Measurements from ENCODE around the gene PHYKPL.

Gene PHYKPL

DNA sequence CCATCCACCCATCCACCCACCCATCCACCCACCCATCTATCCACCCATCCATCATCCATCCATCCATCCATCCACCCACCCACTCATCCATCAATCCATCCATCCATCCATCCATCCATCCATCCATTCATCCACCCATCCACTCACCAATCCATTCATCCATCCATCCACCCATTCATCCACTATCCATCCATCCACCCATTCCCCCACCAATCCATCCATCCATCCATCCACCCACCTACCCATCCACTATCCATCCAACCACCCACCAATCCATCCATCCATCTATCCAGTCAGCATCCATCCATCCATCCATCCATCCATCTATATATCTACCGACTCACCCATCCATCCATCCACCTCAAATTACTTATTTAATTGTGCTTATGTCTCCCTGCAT lies 36.9 kb upstream of the PHYKPL start:
- H3K27me3 Mint-ChIP-seq (ENCODE audit: low read depth): no peaks in the 10 kb centered on the region
- TF ChIP-seq, protein P1, sequence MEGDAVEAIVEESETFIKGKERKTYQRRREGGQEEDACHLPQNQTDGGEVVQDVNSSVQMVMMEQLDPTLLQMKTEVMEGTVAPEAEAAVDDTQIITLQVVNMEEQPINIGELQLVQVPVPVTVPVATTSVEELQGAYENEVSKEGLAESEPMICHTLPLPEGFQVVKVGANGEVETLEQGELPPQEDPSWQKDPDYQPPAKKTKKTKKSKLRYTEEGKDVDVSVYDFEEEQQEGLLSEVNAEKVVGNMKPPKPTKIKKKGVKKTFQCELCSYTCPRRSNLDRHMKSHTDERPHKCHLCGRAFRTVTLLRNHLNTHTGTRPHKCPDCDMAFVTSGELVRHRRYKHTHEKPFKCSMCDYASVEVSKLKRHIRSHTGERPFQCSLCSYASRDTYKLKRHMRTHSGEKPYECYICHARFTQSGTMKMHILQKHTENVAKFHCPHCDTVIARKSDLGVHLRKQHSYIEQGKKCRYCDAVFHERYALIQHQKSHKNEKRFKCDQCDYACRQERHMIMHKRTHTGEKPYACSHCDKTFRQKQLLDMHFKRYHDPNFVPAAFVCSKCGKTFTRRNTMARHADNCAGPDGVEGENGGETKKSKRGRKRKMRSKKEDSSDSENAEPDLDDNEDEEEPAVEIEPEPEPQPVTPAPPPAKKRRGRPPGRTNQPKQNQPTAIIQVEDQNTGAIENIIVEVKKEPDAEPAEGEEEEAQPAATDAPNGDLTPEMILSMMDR (IDR thresholded peaks at IDR 0.05; ENCODE audit: unreplicated experiment in 3 of 3): no peak
- H3K4me1 Mint-ChIP-seq: peaks cover 4% of the 10 kb centered on the region
- no peak overlapping the region for H3K4me3 Mint-ChIP-seq
- H3K9me3 Mint-ChIP-seq: no peaks in the 10 kb centered on the region
- H3K27ac Mint-ChIP-seq: no peak overlapping the region
- H3K36me3 Mint-ChIP-seq (ENCODE audit: low read depth): no peaks in the 10 kb centered on the region

- H3K27me3 Mint-ChIP-seq (ENCODE audit: low read depth): no peaks in the 10 kb centered on the region
- H3K36me3 Mint-ChIP-seq (ENCODE audit: low read depth): no peaks in the 10 kb centered on the region
- H3K27ac Mint-ChIP-seq: no peak overlapping the region
- no peak overlapping the region for H3K4me3 Mint-ChIP-seq
- TF ChIP-seq, protein P1 (IDR thresholded peaks at IDR 0.05; ENCODE audit: unreplicated experiment in 3 of 3): no peak
- no peaks in the 10 kb centered on the region for H3K4me1 Mint-ChIP-seq
- no peaks in the 10 kb centered on the region for H3K9me3 Mint-ChIP-seq
These were observed 35.3 kb upstream of the PHYKPL start for GRCh38 chr5:178267876-178268275.

DNA sequence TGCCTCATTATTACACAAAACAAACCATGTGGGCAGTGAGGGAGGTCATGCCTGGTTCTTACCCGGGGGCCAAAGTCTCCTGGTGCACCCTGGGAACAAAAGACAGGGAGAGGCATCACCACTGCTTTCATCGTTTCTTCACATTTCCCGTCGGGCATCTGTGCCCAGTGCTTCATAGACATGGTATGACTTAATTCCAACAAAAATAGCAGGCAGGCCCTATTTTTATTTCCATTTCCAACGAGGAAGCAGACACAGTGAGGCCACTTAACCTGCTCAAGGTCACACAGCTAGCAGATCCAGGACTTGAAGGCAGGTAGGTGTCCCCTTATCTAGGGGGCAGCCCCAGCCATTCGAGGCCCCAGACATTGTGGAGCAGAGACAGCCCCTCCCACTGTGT lies 34.6 kb upstream of the PHYKPL start:
- no peaks in the 10 kb centered on the region for H3K36me3 Mint-ChIP-seq (ENCODE audit: low read depth)
- H3K27ac Mint-ChIP-seq: no peak overlapping the region
- no peaks in the 10 kb centered on the region for H3K27me3 Mint-ChIP-seq (ENCODE audit: low read depth)
- H3K4me1 Mint-ChIP-seq: no peaks in the 10 kb centered on the region
- H3K9me3 Mint-ChIP-seq: no peaks in the 10 kb centered on the region
- TF ChIP-seq, protein P1 (IDR thresholded peaks at IDR 0.05; ENCODE audit: unreplicated experiment in 3 of 3): no peak
- H3K4me3 Mint-ChIP-seq: no peak overlapping the region

GRCh38 chr5:178266581-178266980 lies 34.0 kb upstream of the PHYKPL start:
- H3K4me1 Mint-ChIP-seq: no peaks in the 10 kb centered on the region
- no peak overlapping the region for H3K27ac Mint-ChIP-seq
- H3K4me3 Mint-ChIP-seq: no peak overlapping the region
- no peaks in the 10 kb centered on the region for H3K9me3 Mint-ChIP-seq
- H3K36me3 Mint-ChIP-seq (ENCODE audit: low read depth): no peaks in the 10 kb centered on the region
- TF ChIP-seq, protein P1 (IDR thresholded peaks at IDR 0.05; ENCODE audit: unreplicated experiment in 3 of 3): no peak
- no peaks in the 10 kb centered on the region for H3K27me3 Mint-ChIP-seq (ENCODE audit: low read depth)

DNA sequence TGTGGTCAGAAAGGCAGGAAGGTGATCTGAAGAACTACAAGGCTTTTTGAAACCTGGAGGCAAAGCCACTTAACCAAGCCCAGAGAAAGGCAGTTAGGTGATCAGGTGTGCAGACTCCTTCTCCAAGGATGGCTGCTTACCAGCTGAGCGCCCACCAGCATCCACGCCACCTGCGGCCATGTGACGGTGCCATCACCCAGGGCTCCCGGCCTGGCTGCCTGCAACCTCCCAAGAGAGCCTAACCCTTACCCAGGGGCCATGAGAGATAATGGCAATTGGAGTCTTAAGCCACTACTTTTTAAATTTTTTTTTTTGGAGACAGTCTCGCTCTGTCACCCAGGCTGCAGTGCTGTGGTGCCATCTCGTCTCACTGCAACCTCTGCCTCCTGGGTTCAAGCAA lies 33.1 kb upstream of the PHYKPL start:
- no peak overlapping the region for H3K4me3 Mint-ChIP-seq
- no peaks in the 10 kb centered on the region for H3K36me3 Mint-ChIP-seq (ENCODE audit: low read depth)
- TF ChIP-seq, protein P1 (IDR thresholded peaks at IDR 0.05; ENCODE audit: unreplicated experiment in 3 of 3): no peak
- no peak overlapping the region for H3K27ac Mint-ChIP-seq
- no peaks in the 10 kb centered on the region for H3K4me1 Mint-ChIP-seq
- no peaks in the 10 kb centered on the region for H3K27me3 Mint-ChIP-seq (ENCODE audit: low read depth)
- no peaks in the 10 kb centered on the region for H3K9me3 Mint-ChIP-seq

- TF ChIP-seq, protein P1 (IDR thresholded peaks at IDR 0.05; ENCODE audit: unreplicated experiment in 3 of 3): no peak
- H3K27me3 Mint-ChIP-seq (ENCODE audit: low read depth): no peaks in the 10 kb centered on the region
- H3K9me3 Mint-ChIP-seq: no peaks in the 10 kb centered on the region
- H3K4me1 Mint-ChIP-seq: no peaks in the 10 kb centered on the region
- H3K27ac Mint-ChIP-seq: no peak overlapping the region
- no peak overlapping the region for H3K4me3 Mint-ChIP-seq
- H3K36me3 Mint-ChIP-seq (ENCODE audit: low read depth): no peaks in the 10 kb centered on the region
These were observed 31.4 kb upstream of the PHYKPL start for GRCh38 chr5:178264044-178264443.
